Astrocyte (in vitro differentiated cells and primary cell): ENCODE results near the gene SFTPB.

Experiments used
- EZH2 ChIP-seq: IDR thresholded peaks from 2 replicates; pipeline ENCODE4 v1.6.1; 2012; ENCODE audit warnings: mild to moderate bottlenecking, low read length, inconsistent platforms; ENCODE audit not compliant: insufficient read depth
- TF ChIP-seq, protein P1 (sequence below): IDR thresholded peaks from 2 replicates; pipeline ENCODE4 v1.5.1; 2011; ENCODE audit warnings: low read depth, mild to moderate bottlenecking, inconsistent platforms, low read length, moderate library complexity; ENCODE audit not compliant: insufficient read depth

DNA sequence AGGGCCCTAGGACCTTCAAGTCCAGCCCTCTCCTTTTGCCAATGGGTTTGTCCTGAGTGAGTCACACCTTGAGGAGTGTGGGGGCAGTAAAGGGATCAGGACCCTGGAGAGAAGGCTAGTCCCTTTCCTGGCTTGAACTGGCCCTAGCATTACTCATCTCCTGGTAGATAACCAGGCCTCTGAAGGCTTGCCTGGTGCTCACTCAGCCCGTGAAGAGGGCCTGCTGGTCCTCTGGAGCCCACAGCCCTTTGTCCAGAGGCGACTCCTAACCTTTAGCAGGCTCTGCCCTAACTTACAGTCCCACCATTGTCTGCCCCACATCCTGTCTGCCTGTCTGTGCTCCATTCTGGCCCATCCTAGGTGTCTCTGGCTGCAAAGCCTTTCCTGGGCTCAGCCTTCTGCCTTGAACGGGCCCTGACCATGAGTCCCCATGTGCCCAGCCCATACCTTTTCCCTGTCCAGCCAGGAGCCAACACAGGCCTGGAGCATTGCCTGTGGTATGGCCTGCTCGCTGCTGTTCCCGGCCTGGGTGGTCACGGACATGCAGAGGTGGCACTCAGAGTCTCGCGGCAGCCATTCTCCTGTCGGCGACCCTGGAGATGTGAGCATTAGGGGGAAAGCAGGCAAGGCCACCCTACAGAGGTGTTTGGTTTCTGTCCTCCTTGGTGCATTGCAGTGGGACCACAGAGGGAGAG, 5.0 kb downstream of the SFTPB start:
- TF ChIP-seq, protein P1, sequence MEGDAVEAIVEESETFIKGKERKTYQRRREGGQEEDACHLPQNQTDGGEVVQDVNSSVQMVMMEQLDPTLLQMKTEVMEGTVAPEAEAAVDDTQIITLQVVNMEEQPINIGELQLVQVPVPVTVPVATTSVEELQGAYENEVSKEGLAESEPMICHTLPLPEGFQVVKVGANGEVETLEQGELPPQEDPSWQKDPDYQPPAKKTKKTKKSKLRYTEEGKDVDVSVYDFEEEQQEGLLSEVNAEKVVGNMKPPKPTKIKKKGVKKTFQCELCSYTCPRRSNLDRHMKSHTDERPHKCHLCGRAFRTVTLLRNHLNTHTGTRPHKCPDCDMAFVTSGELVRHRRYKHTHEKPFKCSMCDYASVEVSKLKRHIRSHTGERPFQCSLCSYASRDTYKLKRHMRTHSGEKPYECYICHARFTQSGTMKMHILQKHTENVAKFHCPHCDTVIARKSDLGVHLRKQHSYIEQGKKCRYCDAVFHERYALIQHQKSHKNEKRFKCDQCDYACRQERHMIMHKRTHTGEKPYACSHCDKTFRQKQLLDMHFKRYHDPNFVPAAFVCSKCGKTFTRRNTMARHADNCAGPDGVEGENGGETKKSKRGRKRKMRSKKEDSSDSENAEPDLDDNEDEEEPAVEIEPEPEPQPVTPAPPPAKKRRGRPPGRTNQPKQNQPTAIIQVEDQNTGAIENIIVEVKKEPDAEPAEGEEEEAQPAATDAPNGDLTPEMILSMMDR = no peak
- TF ChIP-seq EZH2 = no peak
